ENCODE results near the gene BEND7.

The BEND7 gene

GRCh38 chr10:13500201-13500600 lies 28.6 kb downstream of the BEND7 start:
- no peak for DNase-seq (ENCODE audit: low read depth)
- in situ Hi-C loops (cut with HindIII; ENCODE audit: low sequenced_read_pairs) = no loop called here
- no peak for TF ChIP-seq CTCF (IDR thresholded peaks at IDR 0.05; ENCODE audit: low read depth, low read length, missing control alignments)
- no peak overlapping the region for H3K4me3 ChIP-seq (ENCODE audit: low read depth, low read length)

- H3K4me3 ChIP-seq (ENCODE audit: low read depth, low read length) = no peak overlapping the region
- in situ Hi-C loops (cut with HindIII; ENCODE audit: low sequenced_read_pairs) = no loop called here
- DNase-seq (ENCODE audit: low read depth) = no peak
- TF ChIP-seq CTCF (IDR thresholded peaks at IDR 0.05; ENCODE audit: low read depth, low read length, missing control alignments) = no peak
These were observed 29.7 kb downstream of the BEND7 start for GRCh38 chr10:13499150-13499549.

- in situ Hi-C loops (cut with HindIII; ENCODE audit: low sequenced_read_pairs) = no loop called here
- DNase-seq (ENCODE audit: low read depth) = no peak
- no peak for TF ChIP-seq CTCF (IDR thresholded peaks at IDR 0.05; ENCODE audit: low read depth, low read length, missing control alignments)
- H3K4me3 ChIP-seq (ENCODE audit: low read depth, low read length) = no peak overlapping the region
These were observed 31.9 kb downstream of the BEND7 start for GRCh38 chr10:13496931-13497330.

GRCh38 chr10:13496164-13496563 lies 32.6 kb downstream of the BEND7 start:
- in situ Hi-C loops (cut with HindIII; ENCODE audit: low sequenced_read_pairs) = no loop called here
- TF ChIP-seq CTCF (IDR thresholded peaks at IDR 0.05; ENCODE audit: low read depth, low read length, missing control alignments) = no peak
- H3K4me3 ChIP-seq (ENCODE audit: low read depth, low read length) = no peak overlapping the region
- DNase-seq (ENCODE audit: low read depth) = no peak

GRCh38 chr10:13492493-13493180 lies 36.2 kb downstream of the BEND7 start:
- DNase-seq (ENCODE audit: low read depth) = no peak
- in situ Hi-C loops (cut with HindIII; ENCODE audit: low sequenced_read_pairs) = no loop called here
- no peak for TF ChIP-seq CTCF (IDR thresholded peaks at IDR 0.05; ENCODE audit: low read depth, low read length, missing control alignments)
- H3K4me3 ChIP-seq (ENCODE audit: low read depth, low read length) = no peak overlapping the region

GRCh38 chr10:13491747-13492360 lies 37.0 kb downstream of the BEND7 start:
- TF ChIP-seq CTCF (IDR thresholded peaks at IDR 0.05; ENCODE audit: low read depth, low read length, missing control alignments) = no peak
- in situ Hi-C loops (cut with HindIII; ENCODE audit: low sequenced_read_pairs) = no loop called here
- no peak overlapping the region for H3K4me3 ChIP-seq (ENCODE audit: low read depth, low read length)
- DNase-seq (ENCODE audit: low read depth) = no peak

Data from astrocyte of the cerebellum (primary cell).